HepG2 (cell line): ENCODE measurements around the gene NRN1L. TPM values are rescaled to one million over a fixed set of nuclear protein-coding genes. Genes with fewer than 3 reads are reported as not detected.

Experiments used
- ETS1 ChIP-seq: sonication (generic); formaldehyde crosslinking; IDR thresholded peaks from 2 replicates; pipeline ENCODE4 v1.4.0; 2020; ENCODE audit warnings: missing genetic modification reagents
- HOXA5 ChIP-seq: sonication (generic); formaldehyde crosslinking; IDR thresholded peaks from 2 replicates; pipeline ENCODE4 v1.4.0; 2020; ENCODE audit warnings: missing genetic modification reagents
- IRF1 ChIP-seq: sonication (generic); formaldehyde crosslinking; IDR thresholded peaks from 2 replicates; pipeline ENCODE4 v1.4.0; 2020; ENCODE audit warnings: low read depth, mild to moderate bottlenecking, missing genetic modification reagents
- JUN ChIP-seq: sonication (generic); formaldehyde crosslinking; IDR thresholded peaks from 2 replicates; pipeline ENCODE4 v1.4.0; 2020; ENCODE audit warnings: mild to moderate bottlenecking, missing genetic modification reagents
- KDM3A ChIP-seq: IDR thresholded peaks from 2 replicates; pipeline ENCODE4 v1.6.1; 2018; ENCODE audit warnings: low read depth, missing compliant biosample characterization
- MBD4 ChIP-seq: IDR thresholded peaks from 2 replicates; pipeline ENCODE4 v1.6.1; 2012; ENCODE audit warnings: low read length, inconsistent platforms, borderline replicate concordance
- MYPOP ChIP-seq: sonication (generic); formaldehyde crosslinking; IDR thresholded peaks from 2 replicates; pipeline ENCODE4 v1.8.1; 2023; ENCODE audit warnings: mild to moderate bottlenecking, moderate library complexity, missing genetic modification reagents
- RBAK ChIP-seq: sonication (generic); formaldehyde crosslinking; IDR thresholded peaks from 2 replicates; pipeline ENCODE4 v1.5.1; 2020; ENCODE audit warnings: mild to moderate bottlenecking, missing genetic modification reagents
- RBM22 ChIP-seq: fragments of 200-400 bp; formaldehyde crosslinking; optimal IDR thresholded peaks from 2 replicates; pipeline ENCODE3; 2017; ENCODE audit warnings: mild to moderate bottlenecking, low read length, moderate library complexity
- RNF2 ChIP-seq: fragments of 450-650 bp; conservative IDR thresholded peaks from 2 replicates; pipeline ENCODE4 v1.6.1; 2016; ENCODE audit warnings: low read depth
- SETDB1 ChIP-seq: sonication (generic); formaldehyde crosslinking; IDR thresholded peaks from 2 replicates; pipeline ENCODE4 v1.5.1; 2020; ENCODE audit warnings: missing genetic modification reagents, mild to moderate bottlenecking, borderline replicate concordance
- SOX13 ChIP-seq, 3 experiments: fragments of 450-650 bp in 1 of 3; sonication (generic) in 1 of 3; formaldehyde crosslinking in 1 of 3; IDR thresholded peaks in 2 of 3; conservative IDR thresholded peaks in 1 of 3; 2 replicates each; pipeline versions ENCODE4 v1.5.0 to v1.6.1; 2016 to 2020; ENCODE audit warnings: antibody characterized with exemption in 1 of 3, mild to moderate bottlenecking in 1 of 3, missing compliant biosample characterization in 1 of 3, missing genetic modification reagents in 1 of 3, moderate library complexity in 1 of 3
- UBTF ChIP-seq: sonication (generic); formaldehyde crosslinking; IDR thresholded peaks from 2 replicates; pipeline ENCODE4 v1.4.0; 2020; ENCODE audit warnings: mild to moderate bottlenecking, missing genetic modification reagents
- ZBTB26 ChIP-seq: IDR thresholded peaks from 2 replicates; pipeline ENCODE4 v1.6.1; 2016; ENCODE audit warnings: missing compliant biosample characterization, missing genetic modification reagents, borderline replicate concordance
- ZFP90 ChIP-seq: sonication (generic); formaldehyde crosslinking; IDR thresholded peaks from 2 replicates; pipeline ENCODE4 v1.8.0; 2022; ENCODE audit warnings: missing genetic modification reagents, mild to moderate bottlenecking, inconsistent platforms, borderline replicate concordance
- ZNF10 ChIP-seq: sonication (generic); formaldehyde crosslinking; IDR thresholded peaks from 2 replicates; pipeline ENCODE4 v1.4.0; 2020; ENCODE audit warnings: mild to moderate bottlenecking, low read depth, missing genetic modification reagents, borderline replicate concordance
- ZNF597 ChIP-seq: sonication (generic); formaldehyde crosslinking; IDR thresholded peaks from 2 replicates; pipeline ENCODE4 v1.5.0; 2020; ENCODE audit warnings: missing genetic modification reagents
- ZNF691 ChIP-seq: sonication (generic); formaldehyde crosslinking; IDR thresholded peaks from 2 replicates; pipeline ENCODE4 v1.4.0; 2020; ENCODE audit warnings: missing genetic modification reagents, low read depth, mild to moderate bottlenecking, borderline replicate concordance
- ZNF780A ChIP-seq: sonication (generic); formaldehyde crosslinking; IDR thresholded peaks from 2 replicates; pipeline ENCODE4 v1.8.0; 2022; ENCODE audit warnings: mild to moderate bottlenecking, missing genetic modification reagents, moderate library complexity
- polyA plus RNA-seq, 8 experiments: library from polyadenylated mRNA; depleted of rRNA in 3 of 8; stranded (reverse) in 7 of 8; unstranded in 1 of 8; fragments of >200 nt; fragmentation: Illumina TruSeq in 4 of 8; extraction: Trizol in 4 of 8; gene quantifications; 2 replicates each; pipeline versions ENCODE4 v1.2.1 to v1.2.3, GENCODE V29; 2011 to 2016; ENCODE audit warnings: low read depth in 4 of 8, missing spikeins in 1 of 8, mixed read lengths in 1 of 8; ENCODE audit not compliant: insufficient read depth in 1 of 8
- total RNA-seq, 5 experiments: library from RNA; depleted of rRNA; stranded (reverse); fragments of >200 nt; fragmentation: Illumina TruSeq; extraction: Trizol; gene quantifications; 2 replicates each; pipeline ENCODE4 v1.2.3, GENCODE V29; 2016; ENCODE audit warnings: low read depth in 1 of 5

Gene NRN1L
- total and polyA plus RNA-seq, 2 of the 13 experiments (the other 11 are each of a cell fraction or from before 2014, with no cell fraction given) = 0.53 to 1.2 TPM

GRCh38 chr16:67841816-67842508, 42.7 kb upstream of the NRN1L start, which contains the start of gene THAP11 (continued):
- TF ChIP-seq UBTF (CRISPR knock-in tag) (no peak; the same call in 1 of the 2 replicates), RNF2 (peak; percentile 91), MBD4 (no peak), SOX13 (IDR thresholded peaks at IDR 0.05) (no peak), SOX13 (CRISPR knock-in tag; conservative IDR thresholded peaks at IDR 0.05 in 1 of 2, IDR thresholded peaks at IDR 0.05 in 1 of 2) (peak in 1 of 2 experiments; percentile 27; a peak in 1 of 4 replicates), KDM3A (peak; percentile 94; the same call in 1 of the 2 replicates), ZNF691 (CRISPR knock-in tag) (no peak; the same call in 1 of the 2 replicates), RBAK (CRISPR knock-in tag) (no peak), SETDB1 (CRISPR knock-in tag) (no peak), ZFP90 (0 out of 2 replicates have a peak, but pooled peaks have one; percentile 55), JUN (CRISPR knock-in tag) (no peak), ZBTB26 (CRISPR knock-in tag) (peak; percentile 66; the same call in 1 of the 2 replicates), ZNF597 (CRISPR knock-in tag) (no peak), HOXA5 (no peak; the same call in 1 of the 2 replicates), ZNF10 (CRISPR knock-in tag) (no peak), ZNF780A (no peak), MYPOP (no peak), ETS1 (no peak), RBM22 (no peak), IRF1 (CRISPR knock-in tag) (no peak)
